ENCODE data around the gene ARRDC5. TPM values are rescaled to one million over a fixed set of nuclear protein-coding genes. Genes with fewer than 3 reads are reported as not detected.
"Not testable (repeated sequence)": the region's sequence is repeated elsewhere in the genome, so short reads cannot be mapped to it uniquely, and the experiment has no call there.

ARRDC5 gene
- total RNA-seq, 2 experiments from 2014 or later = 0.10 to 0.17 TPM

GRCh38 chr19:4882874-4883273 is 19.8 kb downstream of the ARRDC5 start:
- CTCF ChIA-PET, POLR2A ChIA-PET: not testable (repeated sequence)

- ChIA-PET POLR2A (no interaction called here), CTCF (interaction anchor here (0.8 kb wide), 1 partner anchor 152 kb away, joined by 3 read pairs; no protein-coding TSS in a partner anchor)
These were observed 23.7 kb downstream of the ARRDC5 start for GRCh38 chr19:4879041-4879440.

- POLR2A ChIA-PET = no interaction called here
- CTCF ChIA-PET = no interaction called here
These were observed 24.2 kb downstream of the ARRDC5 start for GRCh38 chr19:4878491-4878968.

- POLR2A ChIA-PET = no interaction called here
- CTCF ChIA-PET = no interaction called here
These were observed 24.8 kb downstream of the ARRDC5 start for GRCh38 chr19:4877753-4878490.

GRCh38 chr19:4873930-4874329 is 28.8 kb downstream of the ARRDC5 start:
- CTCF ChIA-PET = interaction anchor here (0.6 to 7.0 kb wide), 2 partner anchors 39 to 157 kb away, joined by 4 to 30 read pairs; no protein-coding TSS in a partner anchor

GRCh38 chr19:4871711-4872110 is 31.0 kb downstream of the ARRDC5 start:
- CTCF ChIA-PET = interaction anchor here (1.0 to 7.0 kb wide), 7 partner anchors 16 to 159 kb away, joined by 3 to 30 read pairs (median 7); partner anchors contain the start of gene UHRF1
- POLR2A ChIA-PET = no interaction called here

More at GRCh38 chr19:4873930-4874329, 28.8 kb downstream of the ARRDC5 start:
- POLR2A ChIA-PET = interaction anchor here (0.6 to 1.1 kb wide), 2 partner anchors 21 to 38 kb away, joined by 3 read pairs; no protein-coding TSS in a partner anchor

GRCh38 chr19:4870025-4870700 is 32.5 kb downstream of the ARRDC5 start:
- CTCF ChIA-PET = interaction anchor here (0.6 to 7.0 kb wide), 6 partner anchors 12 to 161 kb away, joined by 3 to 30 read pairs (median 6); no protein-coding TSS in a partner anchor
- POLR2A ChIA-PET = interaction anchor here (0.6 to 0.9 kb wide), 2 partner anchors 13 to 41 kb away, joined by 3 to 4 read pairs; no protein-coding TSS in a partner anchor

GRCh38 chr19:4868286-4868834 is 34.3 kb downstream of the ARRDC5 start:
- POLR2A ChIA-PET = no interaction called here

GRCh38 chr19:4867534-4868285 is 35.0 kb downstream of the ARRDC5 start, which contains the start of gene PLIN3:
TSS of gene PLIN3 (minus strand) at chr19:4867667. CDS start at chr19:4861394, 6,273 bp downstream.
- ChIA-PET POLR2A (interaction anchor here (0.6 to 0.7 kb wide), 2 partner anchors 62 to 273 kb away, joined by 3 to 5 read pairs; no protein-coding TSS in a partner anchor), CTCF (interaction anchor here (0.6 to 2.0 kb wide), 8 partner anchors 17 to 164 kb away, joined by 3 to 13 read pairs (median 4); partner anchors contain the start of gene FEM1A)

More at GRCh38 chr19:4868286-4868834, 34.3 kb downstream of the ARRDC5 start:
- CTCF ChIA-PET = interaction anchor here (0.6 to 2.7 kb wide), 7 partner anchors 17 to 163 kb away, joined by 3 to 13 read pairs (median 7); partner anchors contain the start of gene FEM1A

GRCh38 chr19:4866595-4867424 is 35.9 kb downstream of the ARRDC5 start:
- ChIA-PET CTCF (interaction anchor here (0.7 to 2.0 kb wide), 9 partner anchors 15 to 76 kb away, joined by 3 to 13 read pairs (median 4); partner anchors contain the start of gene FEM1A), POLR2A (interaction anchor here (0.6 to 0.7 kb wide), 2 partner anchors 61 to 272 kb away, joined by 3 to 5 read pairs; no protein-coding TSS in a partner anchor)

- POLR2A ChIA-PET = no interaction called here
- CTCF ChIA-PET = interaction anchor here (0.7 to 2.3 kb wide), 3 partner anchors 10 to 144 kb away, joined by 4 to 8 read pairs (median 5); no protein-coding TSS in a partner anchor
These were observed 41.5 kb downstream of the ARRDC5 start for GRCh38 chr19:4861147-4861546.

- ChIA-PET POLR2A (no interaction called here), CTCF (interaction anchor here (1.0 to 1.4 kb wide), 2 partner anchors 8 to 29 kb away, joined by 3 to 5 read pairs; no protein-coding TSS in a partner anchor)
These were observed 43.0 kb downstream of the ARRDC5 start for GRCh38 chr19:4859697-4860096.

- POLR2A ChIA-PET = interaction anchor here (0.6 kb wide), 1 partner anchor 35 kb away, joined by 3 read pairs; no protein-coding TSS in a partner anchor
- CTCF ChIA-PET = interaction anchor here (1.0 to 10.4 kb wide), 2 partner anchors 49 to 58 kb away, joined by 3 to 157 read pairs; no protein-coding TSS in a partner anchor
These were observed 46.2 kb downstream of the ARRDC5 start for GRCh38 chr19:4856468-4856867.

GRCh38 chr19:4853506-4853905 is 49.2 kb downstream of the ARRDC5 start:
- CTCF ChIA-PET = interaction anchor here (0.7 to 10.4 kb wide), 5 partner anchors 23 to 177 kb away, joined by 3 to 157 read pairs (median 3); no protein-coding TSS in a partner anchor
- POLR2A ChIA-PET = not testable (repeated sequence)

- POLR2A ChIA-PET = interaction anchor here (1.0 kb wide), 1 partner anchor 43 kb away, joined by 4 read pairs; no protein-coding TSS in a partner anchor
These were observed 50.2 kb downstream of the ARRDC5 start for GRCh38 chr19:4852484-4852883.

GRCh38 chr19:4851551-4852290 is 51.0 kb downstream of the ARRDC5 start:
- CTCF ChIA-PET = interaction anchor here (0.6 to 10.4 kb wide), 24 partner anchors 8 to 187 kb away, joined by 3 to 157 read pairs (median 5); partner anchors contain the start of genes FEM1A and PLIN3
- POLR2A ChIA-PET = interaction anchor here (0.5 to 1.0 kb wide), 2 partner anchors 40 to 42 kb away, joined by 4 to 7 read pairs; no protein-coding TSS in a partner anchor

More at GRCh38 chr19:4852484-4852883, 50.2 kb downstream of the ARRDC5 start:
- CTCF ChIA-PET = interaction anchor here (0.8 to 10.4 kb wide), 9 partner anchors 10 to 184 kb away, joined by 3 to 157 read pairs (median 5); no protein-coding TSS in a partner anchor

Measured in activated CD8-positive, alpha-beta memory T cell treated with anti-CD3 and anti-CD28 coated beads for 36 hours (primary cell).